Sigmoid colon (tissue), 7 donors: Measurements from ENCODE around the gene DNALI1. TPM values are rescaled to one million over a fixed set of nuclear protein-coding genes. Genes with fewer than 3 reads are reported as not detected.
"Not testable (repeated sequence)": the region's sequence is repeated elsewhere in the genome, so short reads cannot be mapped to it uniquely, and the experiment has no call there.

Source experiments
- DNase-seq: peaks from one replicate; pipeline ENCODE4 v3.0.0-alpha.2; 2019
- H3K27ac ChIP-seq, 4 donors: fragments of 200-600 bp; sonication (generic); one replicate each; pipeline ENCODE4 v1.5.1; 2016 to 2019; ENCODE audit warnings: mild to moderate bottlenecking in 1 of 4
- H3K27me3 ChIP-seq, 3 donors: fragments of 200-600 bp; sonication (generic); one replicate each; pipeline ENCODE4 v1.5.1; 2019; ENCODE audit warnings: mild to moderate bottlenecking in 1 of 3
- H3K36me3 ChIP-seq, 4 donors: fragments of 200-600 bp; sonication (generic); one replicate each; pipeline ENCODE4 v1.5.1; 2016 to 2019
- H3K4me1 ChIP-seq, 4 donors: fragments of 200-600 bp; sonication (generic); one replicate each; pipeline ENCODE4 v1.5.1; 2017 to 2019
- H3K4me3 ChIP-seq, 4 donors: fragments of 200-600 bp; sonication (generic); one replicate each; pipeline ENCODE4 v1.5.1; 2017 to 2019; ENCODE audit warnings: mild to moderate bottlenecking in 2 of 4, moderate library complexity in 1 of 4
- H3K9me3 ChIP-seq, 4 donors: fragments of 200-600 bp in 3 of 4; sonication (generic) in 3 of 4; one replicate each; pipeline versions ENCODE4 v1.5.1 to v1.6.1; 2013 to 2019
- EP300 ChIP-seq, 4 donors: sonication (generic); formaldehyde crosslinking; IDR thresholded peaks; one replicate each; pipeline ENCODE4 v1.6.1; 2017; ENCODE audit warnings: antibody characterized with exemption in 4 of 4
- POLR2A ChIP-seq, 2 donors: fragments of 450-650 bp; IDR thresholded peaks; one replicate each; pipeline ENCODE4 v1.6.1; 2016; ENCODE audit warnings: antibody characterized with exemption in 2 of 2, mild to moderate bottlenecking in 2 of 2, moderate library complexity in 2 of 2
- POLR2AphosphoS5 ChIP-seq, 4 donors: sonication (generic); formaldehyde crosslinking; IDR thresholded peaks; one replicate each; pipeline ENCODE4 v1.6.1; 2017; ENCODE audit warnings: antibody characterized with exemption in 4 of 4
- WGBS, 2 donors: extraction: QIAGEN DNeasy Blood & Tissue Kit; methylation state at CpG; one replicate each; pipeline ENCODE4 v1.1.7; 2013; 5-methylcytosine and 5-hydroxymethylcytosine counted together
- intact Hi-C: fragments of 100-400 bp; cut with DNase I; formaldehyde crosslinking; loops from one replicate; pipeline ENCODE4 v1.15.1; 2023
- polyA plus RNA-seq, 3 donors: library from polyadenylated mRNA; stranded (reverse); fragments of 200-250 nt; gene quantifications; one replicate each; pipeline ENCODE4 v1.2.3, GENCODE V29; 2013
- total RNA-seq, 4 donors: library from RNA; depleted of rRNA; stranded (reverse); fragments of >200 nt; gene quantifications; one replicate each; pipeline ENCODE4 v1.1.0, GENCODE V29; 2016
- TF ChIP-seq, protein P1 (sequence below), 4 experiments: fragments of 450-650 bp in 3 of 4; fragments of 200-600 bp in 1 of 4; IDR thresholded peaks; one replicate each; pipeline ENCODE4 v1.5.1; 2016 to 2019; ENCODE audit warnings: antibody characterized with exemption in 4 of 4, mild to moderate bottlenecking in 3 of 4, moderate library complexity in 2 of 4
- donor health status: healthy with polysubstance abuse.
- donor health status: Bipolar disorder and iron deficiency.
- donor health status: healthy.

Gene DNALI1
- total and polyA plus RNA-seq, 7 donors, result 4.6 to 13.0 (median 7.5) TPM

DNA sequence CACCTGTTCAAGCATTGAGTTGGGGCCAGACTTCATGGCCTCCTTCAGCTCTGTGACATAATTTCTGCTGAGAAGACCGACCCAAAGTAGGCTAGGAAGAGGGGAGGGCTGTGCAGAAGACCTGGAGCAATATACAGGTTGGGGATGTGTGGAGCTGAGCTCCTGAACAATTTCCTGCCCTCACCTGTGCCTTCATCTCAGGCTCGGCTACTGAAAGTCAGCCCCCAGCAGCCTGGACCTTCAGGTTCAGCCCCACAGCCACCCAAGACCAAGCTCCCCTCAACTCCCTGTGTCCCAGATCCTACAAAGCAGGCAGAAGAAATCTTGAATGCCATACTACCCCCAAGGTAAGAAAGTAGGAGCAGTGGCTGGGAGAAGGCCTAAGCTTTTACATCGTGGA, 662 bp downstream of the DNALI1 start:
- no peak for DNase-seq
- 83 to 88% methylated on average over 3 of the region's 3 CpGs for WGBS, 2 donors
- peak overlapping the region; percentile 28 to 48 (median 42) for H3K4me3 ChIP-seq
- TF ChIP-seq POLR2A (IDR thresholded peaks at IDR 0.05) (no peak), POLR2AphosphoS5 (IDR thresholded peaks at IDR 0.05) (no peak), EP300 (IDR thresholded peaks at IDR 0.05) (no peak)
- TF ChIP-seq, protein P1, sequence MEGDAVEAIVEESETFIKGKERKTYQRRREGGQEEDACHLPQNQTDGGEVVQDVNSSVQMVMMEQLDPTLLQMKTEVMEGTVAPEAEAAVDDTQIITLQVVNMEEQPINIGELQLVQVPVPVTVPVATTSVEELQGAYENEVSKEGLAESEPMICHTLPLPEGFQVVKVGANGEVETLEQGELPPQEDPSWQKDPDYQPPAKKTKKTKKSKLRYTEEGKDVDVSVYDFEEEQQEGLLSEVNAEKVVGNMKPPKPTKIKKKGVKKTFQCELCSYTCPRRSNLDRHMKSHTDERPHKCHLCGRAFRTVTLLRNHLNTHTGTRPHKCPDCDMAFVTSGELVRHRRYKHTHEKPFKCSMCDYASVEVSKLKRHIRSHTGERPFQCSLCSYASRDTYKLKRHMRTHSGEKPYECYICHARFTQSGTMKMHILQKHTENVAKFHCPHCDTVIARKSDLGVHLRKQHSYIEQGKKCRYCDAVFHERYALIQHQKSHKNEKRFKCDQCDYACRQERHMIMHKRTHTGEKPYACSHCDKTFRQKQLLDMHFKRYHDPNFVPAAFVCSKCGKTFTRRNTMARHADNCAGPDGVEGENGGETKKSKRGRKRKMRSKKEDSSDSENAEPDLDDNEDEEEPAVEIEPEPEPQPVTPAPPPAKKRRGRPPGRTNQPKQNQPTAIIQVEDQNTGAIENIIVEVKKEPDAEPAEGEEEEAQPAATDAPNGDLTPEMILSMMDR (IDR thresholded peaks at IDR 0.05), result no peak
- H3K27ac ChIP-seq, result peak overlapping the region; percentile 60 to 77 (median 67)
- H3K9me3 ChIP-seq, result no peaks in the 10 kb centered on the region
- peaks cover 0 to 5% (median 0%) of the 10 kb centered on the region in 4 donors for H3K36me3 ChIP-seq
- peaks cover 0 to 32% (median 29%) of the 10 kb centered on the region in 4 donors for H3K4me1 ChIP-seq
- intact Hi-C loops, result loop anchor here (5.0 kb wide), 1 partner anchor 60 kb away; no protein-coding TSS in a partner anchor
- no peaks in the 10 kb centered on the region for H3K27me3 ChIP-seq

DNA sequence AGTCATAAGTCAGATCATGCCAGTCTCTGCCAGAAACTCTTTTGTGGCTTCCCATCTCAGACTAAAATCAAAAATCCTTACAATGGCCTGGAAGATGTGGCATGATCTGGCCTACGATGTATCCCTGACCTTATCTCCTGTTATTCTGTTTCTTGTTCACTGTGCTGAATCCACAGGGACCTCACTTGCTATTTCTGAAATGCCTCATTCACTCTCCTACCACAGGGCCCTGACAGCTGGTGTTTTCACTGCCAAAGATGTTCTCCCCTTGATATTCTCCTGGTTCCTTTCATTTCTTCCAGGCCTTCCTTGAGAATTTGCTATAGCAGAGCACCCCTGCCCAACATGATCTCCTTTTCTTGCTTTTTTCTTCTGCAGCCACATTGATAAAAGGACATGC, 1.7 kb downstream of the DNALI1 start:
- no peak overlapping the region for H3K27ac ChIP-seq
- no peaks in the 10 kb centered on the region for H3K27me3 ChIP-seq
- DNase-seq, result no peak
- no peaks in the 10 kb centered on the region for H3K9me3 ChIP-seq
- H3K36me3 ChIP-seq, result peaks cover 0 to 4% (median 0%) of the 10 kb centered on the region in 4 donors
- H3K4me3 ChIP-seq, result no peak overlapping the region
- 92 to 96% methylated on average over 1 of the region's 1 CpG for WGBS, 2 donors
- intact Hi-C loops, result loop anchor here (5.0 kb wide), 1 partner anchor 61 kb away; no protein-coding TSS in a partner anchor
- TF ChIP-seq POLR2AphosphoS5 (IDR thresholded peaks at IDR 0.05) (no peak), POLR2A (IDR thresholded peaks at IDR 0.05) (no peak), EP300 (IDR thresholded peaks at IDR 0.05) (no peak)
- TF ChIP-seq, protein P1 (IDR thresholded peaks at IDR 0.05), result no peak
- peaks cover 0 to 22% (median 19%) of the 10 kb centered on the region in 4 donors for H3K4me1 ChIP-seq

DNA sequence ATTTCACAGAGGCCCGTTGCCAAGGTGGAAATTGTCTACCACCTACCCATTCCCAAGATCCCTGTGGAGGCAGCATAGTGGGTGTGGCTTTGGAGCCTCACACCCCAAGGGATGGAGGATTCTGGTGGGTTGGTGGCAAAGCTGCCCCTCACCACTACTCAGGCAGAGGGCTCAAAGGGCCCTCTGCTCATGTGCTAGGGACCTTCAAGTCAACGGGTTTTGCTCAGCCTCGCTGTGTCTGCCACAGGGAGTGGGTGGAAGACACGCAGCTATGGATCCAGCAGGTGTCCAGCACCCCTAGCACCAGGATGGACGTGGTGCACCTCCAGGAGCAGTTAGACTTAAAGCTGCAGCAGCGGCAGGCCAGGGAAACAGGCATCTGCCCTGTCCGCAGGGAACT, 2.3 kb downstream of the DNALI1 start:
- no peak for TF ChIP-seq POLR2A (IDR thresholded peaks at IDR 0.05)
- no peak for TF ChIP-seq POLR2AphosphoS5 (IDR thresholded peaks at IDR 0.05)
- TF ChIP-seq EP300 (IDR thresholded peaks at IDR 0.05), result no peak
- TF ChIP-seq, protein P1 (IDR thresholded peaks at IDR 0.05), result no peak
- Histone ChIP-seq H3K4me1 (peaks cover 0 to 21% (median 16%) of the 10 kb centered on the region in 4 donors), H3K36me3 (peaks cover 0 to 4% (median 0%) of the 10 kb centered on the region in 4 donors), H3K27ac (no peak overlapping the region), H3K27me3 (no peaks in the 10 kb centered on the region), H3K9me3 (no peaks in the 10 kb centered on the region), H3K4me3 (no peak overlapping the region)
- no peak for DNase-seq
- 88 to 89% methylated on average over 7 of the region's 7 CpGs for WGBS, 2 donors
- intact Hi-C loops, result loop anchor here (5.0 kb wide), 1 partner anchor 62 kb away; no protein-coding TSS in a partner anchor

DNA sequence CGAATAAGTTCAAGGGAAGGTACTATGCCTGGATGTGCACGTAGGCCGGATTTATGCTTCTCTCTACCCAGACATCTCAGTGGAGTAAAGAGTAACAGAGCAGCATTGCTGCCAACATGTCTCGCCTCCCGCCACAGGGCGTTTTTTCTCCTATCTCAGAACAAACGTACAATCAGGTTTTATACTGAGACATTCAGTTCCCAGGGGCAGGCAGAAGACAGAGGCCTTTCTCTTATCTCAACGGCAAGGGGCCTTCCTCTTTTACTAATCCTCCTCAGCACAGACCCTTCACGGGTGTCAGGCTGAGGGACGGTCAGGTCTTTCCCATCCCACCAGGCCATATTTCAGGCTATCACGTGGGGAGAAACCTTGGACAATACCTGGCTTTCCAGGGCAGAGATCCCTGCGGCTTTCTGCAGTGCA, 3.2 kb downstream of the DNALI1 start:
- not testable (repeated sequence) for H3K27me3 ChIP-seq, DNase-seq, H3K4me3 ChIP-seq, H3K27ac ChIP-seq, H3K36me3 ChIP-seq, H3K9me3 ChIP-seq
- intact Hi-C loops, result loop anchor here (5.0 kb wide), 2 partner anchors 63 to 122 kb away; no protein-coding TSS in a partner anchor
- WGBS, 2 donors, result 77% methylated on average over 12 of the region's 12 CpGs
- H3K4me1 ChIP-seq, result peaks cover 0 to 21% (median 14%) of the 10 kb centered on the region in 4 donors

DNA sequence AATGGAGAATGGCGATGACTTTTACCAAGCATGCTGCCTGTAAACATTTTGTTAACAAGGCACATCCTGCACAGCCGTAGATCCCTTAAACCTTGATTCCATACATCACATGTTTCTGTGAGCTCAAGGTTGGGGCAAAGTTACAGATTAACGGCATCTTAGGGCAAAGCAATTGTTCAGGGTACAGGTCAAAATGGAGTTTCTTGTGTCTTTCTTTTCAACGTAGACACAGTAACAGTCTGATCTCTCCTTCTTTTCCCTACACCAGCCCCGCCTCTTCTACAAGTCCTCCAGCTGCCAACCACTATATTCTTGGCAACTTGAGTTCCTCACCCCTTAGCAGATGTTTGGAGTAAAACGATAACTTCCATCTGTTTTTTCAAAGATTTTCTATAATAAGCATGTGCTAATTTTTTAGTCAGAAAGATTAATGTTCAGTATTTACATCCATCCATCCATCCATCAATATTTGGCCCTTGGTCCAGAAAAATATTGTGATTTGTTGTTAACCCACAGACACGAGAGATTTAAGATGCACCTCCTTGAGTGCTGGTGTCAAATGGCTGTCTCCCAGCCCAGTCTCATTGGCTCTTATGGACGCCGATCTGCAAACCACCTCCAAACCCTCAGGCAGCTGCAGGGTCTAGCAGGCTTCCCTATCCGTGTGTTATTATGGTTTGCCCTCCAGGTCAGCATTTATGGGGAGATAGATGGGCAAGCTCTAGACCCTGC, 3.8 kb downstream of the DNALI1 start:
- Histone ChIP-seq H3K9me3 (no peaks in the 10 kb centered on the region), H3K4me1 (peaks cover 0 to 21% (median 14%) of the 10 kb centered on the region in 4 donors), H3K27ac (no peak overlapping the region), H3K36me3 (peaks cover 0 to 16% (median 5%) of the 10 kb centered on the region in 4 donors), H3K4me3 (no peak overlapping the region), H3K27me3 (no peaks in the 10 kb centered on the region)
- WGBS, 2 donors, result 76 to 79% methylated on average over 10 of the region's 10 CpGs
- DNase-seq, result no peak
- no peak for TF ChIP-seq POLR2A (IDR thresholded peaks at IDR 0.05)
- TF ChIP-seq, protein P1 (IDR thresholded peaks at IDR 0.05), result no peak
- no peak for TF ChIP-seq EP300 (IDR thresholded peaks at IDR 0.05)
- no peak for TF ChIP-seq POLR2AphosphoS5 (IDR thresholded peaks at IDR 0.05)
- intact Hi-C loops, result loop anchor here (5.0 kb wide), 1 partner anchor 122 kb away; no protein-coding TSS in a partner anchor
